Pancreas (tissue), 10 donors: ENCODE data around the gene SLC7A9. TPM values are rescaled to one million over a fixed set of nuclear protein-coding genes. Genes with fewer than 3 reads are reported as not detected.

Experiments used
- ATAC-seq, 4 donors: fragments of 200-7000 bp; cut with Tn5 transposase; one replicate each; pipeline versions ENCODE4 v1.8.0 to v1.9.1; 2020; ENCODE audit warnings: mild to moderate bottlenecking in 4 of 4, moderate library complexity in 4 of 4
- DNase-seq, 6 donors: peaks; one replicate each; pipeline ENCODE4 v3.0.0-alpha.2; 2020
- FAIRE-seq: peaks from 2 replicates; lab custom pipeline; 2012; peaks lifted over from hg19 to GRCh38; lab: Jason Lieb, UNC
- H3K27ac ChIP-seq, 4 donors: fragments of 200-600 bp; sonication (generic); 1 replicate in 3 of 4; 2 replicates in 1 of 4; pipeline versions ENCODE4 v1.5.0 to v1.8.0; 2020
- H3K27me3 ChIP-seq, 4 donors: fragments of 200-600 bp; one replicate each; pipeline ENCODE4 v1.8.0; 2021
- H3K36me3 ChIP-seq, 3 donors: fragments of 200-600 bp; sonication (generic) in 1 of 3; one replicate each; pipeline versions ENCODE4 v1.5.0 to v1.8.0; 2020 to 2021
- H3K4me1 ChIP-seq, 3 donors: fragments of 200-600 bp; one replicate each; pipeline ENCODE4 v1.8.0; 2021
- H3K4me3 ChIP-seq, 4 donors: fragments of 200-600 bp; sonication (generic) in 2 of 4; one replicate each; pipeline versions ENCODE4 v1.5.0 to v1.8.0; 2020 to 2021
- H3K9me3 ChIP-seq, 4 donors: fragments of 200-600 bp; one replicate each; pipeline ENCODE4 v1.8.0; 2021
- WGBS, 2 donors: extraction: QIAGEN DNeasy Blood & Tissue Kit; methylation state at CpG; one replicate each; pipeline ENCODE4 v1.1.7; 2013; 5-methylcytosine and 5-hydroxymethylcytosine counted together
- intact Hi-C, 3 donors: fragments of 100-400 bp; cut with DNase I; formaldehyde crosslinking; loops; one replicate each; pipeline versions ENCODE4 v1.11.1 to v1.14.2; 2022
- polyA plus RNA-seq, 2 donors: library from polyadenylated mRNA; stranded (reverse); fragments of 200-250 nt; gene quantifications; one replicate each; pipeline ENCODE4 v1.2.3, GENCODE V29; 2013
- total RNA-seq, 6 donors: library from RNA; stranded (reverse); fragmentation: NEBNext Ultra II Directional in 4 of 6; extraction: Animal tissue kit (Norgen Biotek cat#: 25700) in 4 of 6; gene quantifications; one replicate each; pipeline versions ENCODE4 v1.2.1 to v1.2.4, GENCODE V29; 2021 to 2023
- TF ChIP-seq, protein P1 (sequence below), 4 donors: fragments of 200-600 bp; sonication (generic) in 3 of 4; IDR thresholded peaks; one replicate each; pipeline versions ENCODE4 v1.5.0 to v1.8.0; 2021; ENCODE audit warnings: antibody characterized with exemption in 4 of 4
- donor health status: healthy with polysubstance abuse.
- donor health status: DM: no; HTN: no; CAD: no; lungs with moderate emphysema.
- donor health status: DM: no; HTN: no; CAD: no.
- donor health status: control.
- donor health status: control.
- donor health status: Bipolar disorder and iron deficiency.
- donor health status: DM: yes; HTN: yes; CAD: no.
- donor health status: DM: no; HTN: no; CAD: no.
- donor health status: DM: no; HTN: no; CAD: no.
- donor health status: DM: yes; HTN: yes; CAD: no.

Gene SLC7A9
- total and polyA plus RNA-seq, 8 donors: 0.08 to 1.1 (median 0.28) TPM; not detected in 3

DNA sequence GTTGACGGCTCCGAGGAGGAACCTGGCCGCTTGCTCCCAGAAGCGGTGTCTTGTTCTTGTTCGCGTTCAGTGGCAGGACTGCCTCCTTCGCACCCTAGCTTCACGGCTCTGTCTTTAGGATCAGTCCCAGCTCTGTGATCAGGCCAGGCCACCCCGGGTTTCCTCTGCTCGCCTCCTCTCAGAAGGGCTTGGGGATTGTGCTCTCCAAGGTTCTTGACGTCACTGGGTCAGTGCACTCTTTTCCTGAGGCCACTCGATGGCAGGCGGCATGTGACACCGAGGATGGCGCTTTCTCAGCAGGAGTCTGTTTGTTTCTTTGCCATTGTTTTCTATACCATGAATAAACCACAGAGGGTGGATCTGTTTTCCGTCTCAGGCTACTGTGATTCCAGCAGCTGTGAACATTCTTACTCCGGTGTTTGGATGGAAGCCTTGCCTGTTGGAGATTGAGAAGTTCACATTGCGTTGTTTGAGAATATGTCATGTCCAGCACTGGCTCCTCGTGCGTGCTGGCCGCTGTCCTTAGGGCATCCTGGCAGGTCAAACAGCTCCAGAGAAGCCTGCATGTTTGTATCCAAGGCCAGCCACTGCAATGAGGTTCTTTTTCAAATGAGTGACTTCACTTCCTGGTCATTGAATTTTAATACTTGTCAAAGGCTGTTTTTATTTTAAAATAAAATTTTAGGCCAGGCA lies 44.5 kb downstream of the SLC7A9 start:
- no peak for FAIRE-seq
- Histone ChIP-seq H3K4me1 (no peaks in the 10 kb centered on the region), H3K4me3 (no peak overlapping the region), H3K36me3 (no peaks in the 10 kb centered on the region), H3K9me3 (no peaks in the 10 kb centered on the region), H3K27me3 (no peaks in the 10 kb centered on the region), H3K27ac (no peak overlapping the region)
- ATAC-seq: no peak
- 55 to 64% methylated on average over 21 of the region's 21 CpGs for WGBS, 2 donors
- TF ChIP-seq, protein P1, sequence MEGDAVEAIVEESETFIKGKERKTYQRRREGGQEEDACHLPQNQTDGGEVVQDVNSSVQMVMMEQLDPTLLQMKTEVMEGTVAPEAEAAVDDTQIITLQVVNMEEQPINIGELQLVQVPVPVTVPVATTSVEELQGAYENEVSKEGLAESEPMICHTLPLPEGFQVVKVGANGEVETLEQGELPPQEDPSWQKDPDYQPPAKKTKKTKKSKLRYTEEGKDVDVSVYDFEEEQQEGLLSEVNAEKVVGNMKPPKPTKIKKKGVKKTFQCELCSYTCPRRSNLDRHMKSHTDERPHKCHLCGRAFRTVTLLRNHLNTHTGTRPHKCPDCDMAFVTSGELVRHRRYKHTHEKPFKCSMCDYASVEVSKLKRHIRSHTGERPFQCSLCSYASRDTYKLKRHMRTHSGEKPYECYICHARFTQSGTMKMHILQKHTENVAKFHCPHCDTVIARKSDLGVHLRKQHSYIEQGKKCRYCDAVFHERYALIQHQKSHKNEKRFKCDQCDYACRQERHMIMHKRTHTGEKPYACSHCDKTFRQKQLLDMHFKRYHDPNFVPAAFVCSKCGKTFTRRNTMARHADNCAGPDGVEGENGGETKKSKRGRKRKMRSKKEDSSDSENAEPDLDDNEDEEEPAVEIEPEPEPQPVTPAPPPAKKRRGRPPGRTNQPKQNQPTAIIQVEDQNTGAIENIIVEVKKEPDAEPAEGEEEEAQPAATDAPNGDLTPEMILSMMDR (IDR thresholded peaks at IDR 0.05): no peak
- intact Hi-C loops: no loop called here
- DNase-seq: no peak

DNA sequence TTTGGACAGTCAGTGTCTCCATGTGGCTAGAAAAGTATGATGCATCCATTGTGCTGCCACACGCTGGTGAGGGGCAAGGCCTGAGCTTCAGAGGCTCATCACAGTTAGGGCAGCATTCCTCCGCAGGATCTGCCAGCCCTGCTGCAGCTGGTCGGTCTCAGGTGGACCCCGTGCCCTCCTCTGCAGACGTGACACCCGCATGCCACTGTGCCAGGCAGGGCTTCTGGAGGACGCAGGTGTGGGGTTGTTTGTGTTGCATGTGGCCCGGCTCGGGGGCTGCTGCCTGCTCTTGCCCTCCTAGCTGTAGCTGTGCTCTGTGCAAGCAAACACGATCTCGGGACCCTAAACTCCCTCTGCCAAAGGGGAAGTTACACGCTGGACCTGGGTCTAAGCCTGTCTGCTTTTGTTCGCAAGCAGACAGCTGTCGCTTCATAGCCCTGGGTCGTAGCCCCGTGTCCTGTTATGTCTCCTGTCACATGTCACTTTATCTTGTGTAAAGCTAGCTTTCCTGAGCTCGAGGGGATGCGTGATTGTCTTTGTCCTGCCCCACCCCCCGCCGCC lies 45.3 kb downstream of the SLC7A9 start:
- Histone ChIP-seq H3K36me3 (no peaks in the 10 kb centered on the region), H3K4me3 (no peak overlapping the region), H3K9me3 (no peaks in the 10 kb centered on the region), H3K27ac (no peak overlapping the region), H3K4me1 (no peaks in the 10 kb centered on the region), H3K27me3 (no peaks in the 10 kb centered on the region)
- ATAC-seq (no peak), DNase-seq (no peak), FAIRE-seq (no peak)
- TF ChIP-seq, protein P1 (IDR thresholded peaks at IDR 0.05): no peak
- intact Hi-C loops: no loop called here
- WGBS, 2 donors: 45 to 58% methylated on average over 20 of the region's 20 CpGs

DNA sequence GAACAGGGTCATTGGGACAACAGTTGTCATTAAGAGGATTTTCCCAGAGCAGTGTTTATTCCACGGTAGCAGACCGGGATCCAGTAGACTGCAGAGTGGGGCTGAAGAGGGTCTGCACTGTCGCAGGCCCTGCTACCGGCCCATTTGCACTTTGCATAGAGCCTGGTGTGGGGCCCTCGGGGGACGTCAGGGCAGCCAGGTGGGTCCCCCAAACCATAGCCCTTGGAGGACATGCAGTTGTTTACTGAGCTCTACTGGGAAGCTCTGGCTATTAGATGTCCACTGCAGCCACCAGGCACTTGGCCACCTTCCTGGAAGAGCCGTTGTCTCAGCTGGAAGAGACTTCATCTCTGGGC lies 45.8 kb downstream of the SLC7A9 start:
- Histone ChIP-seq H3K27me3 (no peaks in the 10 kb centered on the region), H3K36me3 (no peaks in the 10 kb centered on the region), H3K9me3 (no peaks in the 10 kb centered on the region), H3K4me1 (no peaks in the 10 kb centered on the region), H3K4me3 (no peak overlapping the region), H3K27ac (no peak overlapping the region)
- TF ChIP-seq, protein P1 (IDR thresholded peaks at IDR 0.05): no peak
- intact Hi-C loops: no loop called here
- DNase-seq: no peak
- WGBS, 2 donors: 71 to 73% methylated on average over 7 of the region's 7 CpGs
- FAIRE-seq: no peak
- no peak for ATAC-seq

DNA sequence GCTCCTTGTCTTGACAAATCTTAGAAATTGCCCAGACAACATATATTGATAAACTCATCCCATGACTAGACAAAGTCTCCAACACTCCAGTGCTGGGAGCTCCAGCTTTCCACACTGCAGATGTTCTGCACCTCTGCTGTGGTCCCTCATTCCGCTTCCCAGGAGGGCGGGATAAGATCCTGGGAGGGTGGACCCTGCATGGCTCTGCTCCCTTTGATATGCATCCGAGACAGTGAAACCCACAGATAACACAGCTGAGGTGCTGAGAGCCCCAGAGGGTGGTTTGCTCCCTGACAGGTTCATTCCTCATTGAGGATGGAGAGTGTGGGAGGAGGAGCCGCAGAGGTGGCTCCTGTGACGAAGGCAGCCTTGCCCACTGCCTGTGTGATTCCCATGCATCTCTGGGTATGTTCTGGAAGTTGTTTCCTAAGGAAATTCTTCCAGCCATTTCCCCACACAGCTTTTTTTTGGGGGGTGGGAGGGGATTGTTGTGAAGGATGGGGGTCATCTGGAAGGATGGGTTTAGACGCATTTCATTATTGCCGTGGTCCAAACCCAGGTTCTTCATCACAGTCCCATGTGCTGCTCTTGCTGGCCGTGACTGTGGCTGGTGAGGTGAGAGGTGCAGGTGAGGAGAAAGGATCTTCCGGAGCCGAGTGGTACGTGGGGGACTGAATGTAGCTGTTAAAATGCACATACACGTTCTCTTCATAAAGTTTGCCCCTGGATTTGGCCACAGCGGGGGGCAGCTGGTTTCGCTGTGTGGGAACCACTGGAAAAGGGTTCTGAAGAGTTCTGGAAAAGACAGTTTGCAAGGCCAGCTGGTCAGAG lies 46.4 kb downstream of the SLC7A9 start:
- intact Hi-C loops: no loop called here
- no peaks in the 10 kb centered on the region for H3K9me3 ChIP-seq
- FAIRE-seq: no peak
- ATAC-seq: no peak
- no peaks in the 10 kb centered on the region for H3K36me3 ChIP-seq
- H3K4me3 ChIP-seq: no peak overlapping the region
- WGBS, 2 donors: 66 to 76% methylated on average over 14 of the region's 14 CpGs
- H3K4me1 ChIP-seq: no peaks in the 10 kb centered on the region
- no peak for DNase-seq
- no peak overlapping the region for H3K27ac ChIP-seq
- TF ChIP-seq, protein P1 (IDR thresholded peaks at IDR 0.05): no peak
- no peaks in the 10 kb centered on the region for H3K27me3 ChIP-seq
